DMS53 treated with DMSO at 0.1 percent for 48 hours (cell line): ENCODE results near the gene SPDL1.

ENCODE experiments used
- DNase-seq: peaks from one replicate; lab custom pipeline; 2025; ENCODE audit not compliant: unreplicated experiment; lab: John Stamatoyannopoulos, UW

SPDL1 gene, protein sequence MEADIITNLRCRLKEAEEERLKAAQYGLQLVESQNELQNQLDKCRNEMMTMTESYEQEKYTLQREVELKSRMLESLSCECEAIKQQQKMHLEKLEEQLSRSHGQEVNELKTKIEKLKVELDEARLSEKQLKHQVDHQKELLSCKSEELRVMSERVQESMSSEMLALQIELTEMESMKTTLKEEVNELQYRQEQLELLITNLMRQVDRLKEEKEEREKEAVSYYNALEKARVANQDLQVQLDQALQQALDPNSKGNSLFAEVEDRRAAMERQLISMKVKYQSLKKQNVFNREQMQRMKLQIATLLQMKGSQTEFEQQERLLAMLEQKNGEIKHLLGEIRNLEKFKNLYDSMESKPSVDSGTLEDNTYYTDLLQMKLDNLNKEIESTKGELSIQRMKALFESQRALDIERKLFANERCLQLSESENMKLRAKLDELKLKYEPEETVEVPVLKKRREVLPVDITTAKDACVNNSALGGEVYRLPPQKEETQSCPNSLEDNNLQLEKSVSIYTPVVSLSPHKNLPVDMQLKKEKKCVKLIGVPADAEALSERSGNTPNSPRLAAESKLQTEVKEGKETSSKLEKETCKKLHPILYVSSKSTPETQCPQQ

GRCh38 chr5:169583424-169584220, at the start of gene SPDL1:
Gene SPDL1, plus strand, starts transcription at chr5:169583773. Its CDS starts 4,644 bp downstream, at chr5:169588417.
- peak; percentile 91 for DNase-seq

GRCh38 chr5:169534311-169534880, 49.2 kb upstream of the SPDL1 start:
- DNase-seq, result no peak

GRCh38 chr5:169534939-169535338, 48.6 kb upstream of the SPDL1 start:
- no peak for DNase-seq

DNA sequence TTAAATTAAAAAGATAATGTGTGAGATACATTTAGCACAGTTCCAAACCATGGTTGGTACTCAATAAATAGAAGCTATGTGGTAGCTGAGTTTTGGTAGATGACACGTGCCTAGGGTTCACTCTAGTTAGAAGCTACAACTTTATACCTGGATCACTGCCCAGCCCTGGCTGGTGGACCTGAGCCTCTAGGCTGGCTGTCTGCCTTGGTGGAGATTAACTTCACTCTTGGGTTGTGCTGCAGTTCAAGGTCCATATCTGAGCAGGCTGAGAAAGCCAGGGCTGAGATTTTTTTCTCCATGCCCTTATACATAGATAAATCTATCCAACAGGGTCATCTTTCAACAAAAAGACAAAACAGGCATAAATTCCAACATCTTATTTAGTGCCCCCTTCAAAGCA, 44.6 kb upstream of the SPDL1 start:
- DNase-seq, result no peak

DNA sequence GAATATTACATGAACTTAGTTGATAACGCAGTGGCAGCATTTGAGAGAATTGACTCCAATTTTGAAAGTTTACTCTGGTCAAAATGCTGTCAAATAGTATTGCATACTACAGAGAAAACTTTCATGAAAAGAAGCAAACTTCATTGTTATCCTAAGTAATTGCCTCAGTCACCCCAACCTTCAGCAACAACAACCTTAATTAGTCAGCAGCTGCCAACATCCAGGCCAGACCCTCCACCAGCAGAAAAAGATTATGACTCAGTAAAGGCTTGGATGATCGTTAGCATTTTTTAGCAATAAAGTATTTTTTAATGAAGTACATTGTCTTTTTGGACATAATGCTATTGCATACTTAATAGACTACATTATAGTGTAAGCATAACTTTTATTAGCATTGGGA, 40.8 kb upstream of the SPDL1 start:
- no peak for DNase-seq

- DNase-seq, result no peak
Measured at GRCh38 chr5:169544264-169544950, 39.2 kb upstream of the SPDL1 start.

GRCh38 chr5:169545762-169546161, 37.8 kb upstream of the SPDL1 start:
- DNase-seq, result no peak

DNA sequence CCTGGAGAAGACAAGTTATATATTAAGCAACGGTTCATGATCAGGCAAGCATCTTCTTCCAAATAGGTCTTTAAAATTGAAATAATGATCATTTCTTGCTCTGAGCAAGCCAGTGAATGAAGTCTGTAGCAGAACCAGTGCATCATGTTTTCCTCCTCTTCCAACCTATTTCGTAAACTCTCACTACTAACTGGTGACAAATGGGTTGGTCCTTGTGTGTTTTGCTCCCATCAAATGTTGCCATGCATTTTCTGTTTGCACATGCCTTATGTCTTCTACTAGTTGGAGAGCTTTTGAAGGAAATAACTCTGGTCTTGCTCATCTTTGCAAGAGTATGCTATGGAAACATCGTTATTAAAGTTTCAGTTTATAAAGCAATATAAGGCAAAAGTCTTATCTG, 37.2 kb upstream of the SPDL1 start:
- DNase-seq, result no peak

DNA sequence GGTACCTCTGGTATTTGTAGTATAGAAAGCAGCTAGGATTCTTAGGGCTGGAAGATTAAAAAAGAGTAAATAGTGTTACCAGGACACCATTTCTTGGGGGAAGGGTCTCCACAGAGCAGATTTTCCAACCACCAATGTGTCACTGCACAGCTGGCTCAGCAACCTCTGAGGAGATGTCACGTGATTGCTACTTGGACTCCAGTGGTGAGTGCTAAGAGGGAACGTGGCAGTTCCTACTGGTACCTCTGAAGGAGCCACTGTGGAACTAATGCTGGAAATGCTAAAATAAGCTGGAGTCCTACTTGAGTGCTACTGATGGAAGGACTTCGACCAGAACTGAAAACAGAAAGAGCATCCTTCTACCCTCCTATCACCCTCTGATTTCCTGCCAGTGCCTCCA, 36.1 kb upstream of the SPDL1 start:
- no peak for DNase-seq

- DNase-seq, result no peak
Measured at GRCh38 chr5:169548315-169548714, 35.3 kb upstream of the SPDL1 start.

DNA sequence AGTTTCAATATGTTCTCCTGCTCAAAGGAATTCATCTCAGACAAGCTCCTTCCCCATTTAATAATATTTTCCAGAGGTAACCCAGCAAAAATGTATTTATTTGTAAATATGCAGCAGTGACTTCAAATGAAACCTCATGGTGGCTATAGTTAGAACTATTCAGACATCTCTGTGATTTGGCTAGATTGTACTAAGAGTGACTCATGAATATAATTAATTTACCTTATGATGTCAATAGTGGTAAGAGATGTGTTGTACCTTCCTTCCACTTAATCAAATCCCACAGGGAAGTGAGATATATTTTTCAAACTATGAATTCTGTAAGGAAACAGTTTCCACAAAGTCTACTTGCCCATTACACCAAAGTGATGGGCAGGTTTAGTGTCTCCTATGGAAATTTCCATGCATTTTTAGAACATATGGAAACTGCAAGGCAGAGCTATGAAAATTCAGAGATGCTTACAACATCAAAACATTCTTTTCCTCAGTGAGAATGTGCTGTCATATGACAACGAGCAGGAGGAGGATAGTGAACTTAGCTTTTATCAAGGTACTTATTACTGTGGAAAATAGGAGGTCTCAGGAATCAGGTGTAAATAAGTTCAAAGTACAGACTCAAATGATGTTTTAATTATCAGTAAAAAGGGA, 34.0 kb upstream of the SPDL1 start:
- no peak for DNase-seq

DNA sequence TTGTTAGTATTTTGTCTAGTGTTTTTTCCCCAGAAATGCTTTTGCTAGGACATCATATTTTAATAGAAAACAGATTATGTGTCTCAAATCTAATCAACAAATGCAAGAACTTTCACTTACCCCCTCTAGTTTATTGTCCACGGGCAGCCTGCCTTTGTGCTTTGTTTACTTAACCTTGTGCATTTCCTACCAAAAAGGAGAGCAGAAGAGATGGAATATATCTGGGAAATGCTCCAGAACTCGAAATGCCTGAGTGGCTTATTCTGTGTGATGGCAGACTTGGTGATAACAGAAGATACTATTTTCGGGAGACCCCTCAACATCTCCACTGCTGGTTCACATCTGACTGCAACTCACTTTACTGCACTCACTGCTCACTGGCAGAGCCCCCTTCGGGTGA, 33.3 kb upstream of the SPDL1 start:
- no peak for DNase-seq

DNA sequence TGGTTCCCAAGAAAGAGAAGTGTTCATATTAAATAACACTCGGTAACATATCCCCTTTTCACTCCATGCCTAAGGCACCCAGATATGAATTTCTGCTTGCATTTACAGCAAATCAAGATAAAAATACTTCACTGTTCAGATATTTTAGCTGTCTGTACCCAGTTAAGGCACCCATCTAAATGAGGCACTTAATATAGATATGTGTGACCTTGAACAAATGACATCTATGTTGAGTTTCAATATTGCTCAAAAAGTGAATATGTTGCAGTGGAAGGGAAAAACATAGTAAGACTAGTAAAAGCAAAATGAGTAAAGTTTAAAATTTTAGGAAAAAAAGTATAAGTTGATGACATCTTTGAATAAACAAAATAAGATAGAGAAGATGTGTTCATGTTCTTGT, 32.4 kb upstream of the SPDL1 start:
- no peak for DNase-seq

- no peak for DNase-seq
Measured at GRCh38 chr5:169551696-169552095, 31.9 kb upstream of the SPDL1 start.

GRCh38 chr5:169554251-169554650, 29.3 kb upstream of the SPDL1 start:
- DNase-seq, result no peak

- no peak for DNase-seq
Measured at GRCh38 chr5:169557838-169558237, 25.7 kb upstream of the SPDL1 start.

GRCh38 chr5:169561893-169562292, 21.7 kb upstream of the SPDL1 start:
- no peak for DNase-seq

DNA sequence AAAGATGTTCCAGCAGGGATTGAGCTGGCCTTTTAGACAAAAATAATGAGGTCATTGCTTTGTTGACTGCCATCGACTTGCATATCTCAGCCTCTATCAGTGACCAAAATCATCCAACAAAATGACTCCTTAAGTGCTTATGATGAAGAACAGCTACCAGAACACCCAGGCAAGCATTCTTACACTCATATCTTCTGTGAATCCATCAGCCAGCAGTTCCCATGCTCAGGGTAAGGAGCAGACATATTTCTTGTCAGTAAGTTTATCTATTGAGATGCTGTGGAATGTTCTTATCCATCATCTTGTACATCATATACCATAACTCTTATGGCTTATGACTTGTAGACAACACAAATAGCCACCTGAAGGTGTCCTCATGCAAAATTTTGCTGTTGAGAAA, 20.2 kb upstream of the SPDL1 start:
- no peak for DNase-seq

DNA sequence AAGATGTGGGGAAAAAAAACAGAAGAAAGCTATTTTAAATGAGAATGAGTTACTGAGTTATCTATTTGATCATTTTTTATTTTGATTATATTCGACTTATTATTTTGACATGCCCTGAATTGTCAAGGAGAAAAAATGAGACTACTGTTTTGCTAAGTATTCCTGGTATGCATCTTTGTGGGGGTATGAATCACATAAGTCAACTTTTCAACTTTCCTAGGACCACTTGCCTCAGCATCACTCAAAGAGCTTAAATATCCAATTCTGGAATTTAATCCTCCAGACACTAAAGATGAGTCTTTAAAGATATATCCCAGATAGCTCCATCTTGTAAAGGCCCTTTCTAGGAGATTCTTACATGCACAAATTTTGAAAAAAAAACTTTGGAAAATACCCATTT, 17.4 kb upstream of the SPDL1 start:
- DNase-seq, result no peak

- DNase-seq, result no peak
Measured at GRCh38 chr5:169567079-169567478, 16.5 kb upstream of the SPDL1 start.

DNA sequence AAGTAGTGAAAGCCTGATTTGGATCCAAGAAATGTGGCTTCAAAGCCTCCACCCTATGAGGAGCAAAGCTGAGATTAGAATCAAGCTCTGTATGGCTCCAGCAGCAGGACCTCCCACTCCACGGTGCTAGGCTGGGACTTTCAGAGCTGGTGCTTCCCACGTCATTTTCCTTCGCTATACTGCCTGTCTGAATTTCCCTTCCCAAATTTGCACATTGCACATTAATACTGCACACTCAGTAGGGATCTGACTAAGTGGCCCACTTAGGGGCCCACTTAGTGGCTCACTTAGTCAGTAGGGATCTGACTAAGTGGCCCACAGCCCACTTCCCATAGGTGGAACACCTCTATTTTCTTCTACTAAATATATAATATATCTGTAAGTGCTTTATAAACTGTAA, 14.1 kb upstream of the SPDL1 start:
- DNase-seq, result no peak
